HL-60 (cell line): Measurements from ENCODE around the gene CPLX1.

Experiments used
- DNase-seq, 2 experiments: peaks; one replicate each; pipeline ENCODE4 v3.0.0-alpha.2; 2010 to 2020; ENCODE audit warnings: low read depth in 1 of 2, low spot score in 1 of 2
- H3K27ac ChIP-seq: fragments of 250-450 bp; sonication (Bioruptor Pico); replicated peaks from 2 replicates; pipeline ENCODE4 v1.5.1; 2020; ENCODE audit warnings: mild to moderate bottlenecking, moderate library complexity
- H3K27me3 ChIP-seq: fragments of 250-450 bp; sonication (Bioruptor Pico); 2 replicates; pipeline ENCODE4 v1.5.1; 2021; ENCODE audit warnings: mild to moderate bottlenecking, moderate library complexity; ENCODE audit not compliant: insufficient read depth, poor library complexity, severe bottlenecking
- H3K4me3 ChIP-seq: replicated peaks from 2 replicates; pipeline ENCODE4 v1.5.1; 2011; ENCODE audit warnings: mild to moderate bottlenecking, control low read depth, low read length; ENCODE audit not compliant: insufficient read depth
- CTCF ChIP-seq: IDR thresholded peaks from one replicate; pipeline ENCODE4 v1.5.1; 2011; ENCODE audit warnings: low read length, control low read depth, inconsistent platforms; ENCODE audit not compliant: insufficient read depth
- GABPA ChIP-seq: IDR thresholded peaks from 2 replicates; pipeline ENCODE4 v1.6.1; 2012; ENCODE audit warnings: low read depth
- POLR2AphosphoS5 ChIP-seq: IDR thresholded peaks from 2 replicates; pipeline ENCODE4 v1.6.1; 2012; ENCODE audit warnings: low read depth
- REST ChIP-seq: IDR thresholded peaks from 2 replicates; pipeline ENCODE4 v1.6.1; 2012; ENCODE audit warnings: low read depth; ENCODE audit not compliant: insufficient replicate concordance
- SPI1 ChIP-seq: IDR thresholded peaks from 2 replicates; pipeline ENCODE4 v1.6.1; 2012; ENCODE audit warnings: low read depth, mild to moderate bottlenecking, borderline replicate concordance

CPLX1 gene

GRCh38 chr4:835148-836002 is 9.4 kb upstream of the CPLX1 start:
- TF ChIP-seq GABPA (no peak), POLR2AphosphoS5 (no peak), REST (no peak), CTCF (no peak), SPI1 (no peak)
- Histone ChIP-seq H3K4me3 (no peak overlapping the region), H3K27me3 (no peaks in the 10 kb centered on the region), H3K27ac (no peak overlapping the region)
- no peak for DNase-seq

GRCh38 chr4:834368-835147 is 8.6 kb upstream of the CPLX1 start:
- Histone ChIP-seq H3K4me3 (no peak overlapping the region), H3K27me3 (no peaks in the 10 kb centered on the region), H3K27ac (no peak overlapping the region)
- TF ChIP-seq REST = no peak
- no peak for TF ChIP-seq GABPA
- no peak for TF ChIP-seq CTCF
- TF ChIP-seq SPI1 = no peak
- no peak for TF ChIP-seq POLR2AphosphoS5
- no peak for DNase-seq

DNA sequence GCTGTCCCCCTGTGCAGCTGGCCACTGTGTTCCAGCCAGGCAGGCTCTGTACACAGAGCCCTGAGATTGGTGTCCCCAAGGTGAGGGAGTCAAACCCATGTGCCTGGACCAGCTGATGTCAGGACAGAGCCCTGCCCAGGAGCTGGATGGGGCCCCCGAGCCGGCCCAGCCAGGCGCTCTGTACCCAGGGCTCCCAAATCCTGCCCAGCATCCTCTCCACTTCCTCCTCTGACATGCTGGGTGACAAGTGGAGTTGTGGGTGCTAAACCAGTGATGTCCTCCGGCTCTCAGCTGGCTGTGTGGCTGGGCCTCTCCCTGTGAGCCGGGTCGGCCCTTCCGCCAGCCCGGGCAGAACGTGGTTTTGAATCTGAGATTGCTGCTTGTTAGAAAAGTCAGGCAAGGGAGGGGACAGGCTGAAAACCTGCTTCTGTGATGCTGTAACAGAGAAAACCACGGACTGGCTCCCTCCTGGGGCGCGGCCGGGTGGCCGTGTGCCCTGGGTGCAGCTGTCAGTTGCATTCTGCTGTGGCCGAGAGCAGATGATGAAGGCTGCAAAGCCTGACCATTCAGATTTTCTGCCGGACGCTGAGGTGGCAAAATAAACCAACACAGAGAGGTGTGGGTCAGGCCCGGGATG is 7.9 kb upstream of the CPLX1 start:
- TF ChIP-seq CTCF = no peak
- no peak for TF ChIP-seq POLR2AphosphoS5
- TF ChIP-seq SPI1 = no peak
- TF ChIP-seq REST = no peak
- no peak for TF ChIP-seq GABPA
- no peak for DNase-seq
- peaks cover 4% of the 10 kb centered on the region for H3K27me3 ChIP-seq
- H3K27ac ChIP-seq = no peak overlapping the region
- H3K4me3 ChIP-seq = no peak overlapping the region
